Hindlimb muscle (tissue), 1 donor: ENCODE measurements around the gene TBX18. TPM values are rescaled to one million over a fixed set of nuclear protein-coding genes. Genes with fewer than 3 reads are reported as not detected.

Source experiments
- DNase-seq: peaks from one replicate; pipeline ENCODE4 v3.0.0-alpha.2; 2013
- polyA plus RNA-seq: library from polyadenylated mRNA; unstranded; fragments of 120-200 nt; gene quantifications from one replicate; pipeline ENCODE4 v1.2.1, GENCODE V29; 2013; ENCODE audit not compliant: insufficient read length

The TBX18 gene
- polyA plus RNA-seq: 21.5 TPM

DNA sequence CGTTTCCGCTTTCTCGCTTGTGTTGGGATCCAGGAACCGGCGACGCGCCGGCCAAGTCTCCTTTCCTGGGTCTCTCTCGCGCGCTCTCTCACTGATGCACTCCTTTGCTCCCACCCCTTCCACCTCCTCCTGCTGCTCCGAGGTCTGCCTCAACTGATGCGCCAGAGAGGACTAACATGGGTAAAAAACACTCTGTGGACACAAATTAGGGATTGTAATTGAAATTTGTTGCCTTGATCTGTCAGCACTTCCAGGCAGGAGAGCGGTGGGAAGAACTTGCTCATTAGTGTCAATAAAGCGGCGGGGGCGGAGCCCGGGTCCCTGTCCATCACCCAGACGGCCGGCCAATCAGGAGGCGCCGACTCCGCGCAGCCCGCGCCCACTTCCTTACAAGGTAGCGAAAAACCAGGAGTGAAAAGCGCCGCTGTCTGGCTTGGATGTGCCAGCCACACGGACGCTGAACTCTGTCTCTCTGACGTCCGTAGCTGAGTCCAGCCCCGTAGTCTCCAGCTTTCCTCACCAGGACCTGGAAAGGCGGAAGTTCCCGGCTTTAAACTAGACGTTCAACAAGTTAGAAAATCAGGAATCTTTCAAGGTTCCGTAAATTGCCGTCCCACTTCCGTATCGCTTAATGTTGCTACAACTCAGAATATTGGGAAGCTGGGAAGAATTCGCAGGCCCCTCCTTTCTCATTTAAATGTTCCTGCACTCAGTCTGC is at the start of gene TBX18:
Gene TBX18, minus strand, starts transcription at position 267 of the 718 bp plus-strand sequence. CDS start 417 bp downstream, outside the sequence.
- peak; percentile 97 for DNase-seq

DNA sequence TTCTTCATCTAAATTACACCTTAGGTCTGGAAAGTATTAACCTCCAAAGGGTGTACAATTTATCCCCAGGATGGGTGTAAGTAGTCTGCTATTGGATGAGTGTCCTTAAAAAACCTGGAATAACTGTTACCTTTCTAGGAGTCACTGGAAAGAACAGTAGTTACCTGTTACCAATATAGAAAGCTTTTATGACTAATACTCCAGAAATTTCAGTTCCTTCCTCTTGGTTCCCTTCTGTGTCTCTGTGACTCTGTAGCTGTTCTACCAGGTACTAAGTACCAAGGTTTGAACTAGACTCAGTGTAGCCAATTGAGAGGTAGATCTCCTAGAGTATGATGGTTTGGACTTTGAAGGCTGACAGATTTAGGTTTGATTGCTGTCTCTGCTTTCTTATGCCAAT is 47.0 kb upstream of the TBX18 start:
- no peak for DNase-seq

DNA sequence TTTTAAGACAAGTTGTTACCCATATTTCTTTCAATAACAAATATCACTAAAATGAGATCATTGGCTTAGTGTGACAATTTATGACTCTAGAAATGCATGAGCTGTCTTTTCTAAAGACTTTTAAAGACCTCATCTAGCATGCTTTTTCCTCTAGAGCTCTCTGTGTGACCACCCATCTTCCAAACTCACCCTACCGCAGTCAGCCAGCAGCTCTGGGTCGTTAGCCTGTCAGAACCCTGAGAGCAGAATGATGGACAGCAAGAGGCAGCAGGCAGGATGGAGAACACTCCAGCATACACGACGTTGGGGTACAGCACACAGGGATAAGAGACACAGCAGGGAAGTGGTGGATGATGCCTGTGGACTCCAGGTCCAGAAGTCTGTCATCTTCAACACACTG is 45.1 kb upstream of the TBX18 start:
- DNase-seq: no peak

DNA sequence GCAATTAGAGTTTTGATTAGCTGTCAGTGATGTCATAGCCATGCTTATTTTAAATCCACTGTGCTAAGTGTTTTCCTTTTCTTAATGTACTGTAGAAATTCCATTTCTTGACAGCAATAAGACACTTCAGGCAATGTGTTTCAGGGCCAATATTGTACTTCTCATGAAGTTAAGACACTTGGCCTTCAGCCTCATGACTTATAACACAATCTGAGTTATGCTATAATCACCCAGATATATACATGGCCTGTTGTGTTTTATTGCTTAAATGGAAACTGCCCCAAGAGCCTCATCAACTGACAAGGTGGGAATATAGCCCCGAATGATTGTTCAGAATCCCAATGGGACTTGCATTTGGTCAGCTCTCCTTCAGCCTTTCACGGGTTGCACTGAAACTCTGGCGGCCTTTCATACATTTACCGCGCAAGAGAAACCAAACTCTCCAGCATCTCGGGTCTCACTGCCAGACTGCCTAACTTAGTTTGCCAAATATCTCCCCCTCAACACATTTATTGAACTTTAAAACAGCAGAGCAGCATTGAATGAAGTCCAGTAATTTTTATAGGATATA is 44.2 kb upstream of the TBX18 start:
- DNase-seq: peak; percentile 72

DNA sequence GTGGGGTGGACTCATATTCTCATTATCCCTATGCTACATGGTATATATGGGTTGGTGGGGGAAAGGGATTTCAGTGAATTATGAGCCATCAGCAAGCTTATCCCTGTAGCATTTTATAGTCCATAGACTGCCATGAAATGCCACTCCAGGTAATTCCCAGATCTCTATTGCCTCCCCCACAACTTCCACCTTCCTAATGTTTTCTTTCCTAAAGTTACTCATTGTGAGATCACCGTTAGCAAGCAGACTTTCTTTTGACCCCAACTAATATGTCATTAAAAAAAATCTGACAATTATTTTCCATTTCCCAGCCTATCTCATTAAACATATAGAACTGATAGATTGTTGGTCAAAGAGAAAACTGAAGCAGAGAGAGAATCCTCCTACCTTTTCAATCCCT is 40.7 kb upstream of the TBX18 start:
- DNase-seq: no peak

DNA sequence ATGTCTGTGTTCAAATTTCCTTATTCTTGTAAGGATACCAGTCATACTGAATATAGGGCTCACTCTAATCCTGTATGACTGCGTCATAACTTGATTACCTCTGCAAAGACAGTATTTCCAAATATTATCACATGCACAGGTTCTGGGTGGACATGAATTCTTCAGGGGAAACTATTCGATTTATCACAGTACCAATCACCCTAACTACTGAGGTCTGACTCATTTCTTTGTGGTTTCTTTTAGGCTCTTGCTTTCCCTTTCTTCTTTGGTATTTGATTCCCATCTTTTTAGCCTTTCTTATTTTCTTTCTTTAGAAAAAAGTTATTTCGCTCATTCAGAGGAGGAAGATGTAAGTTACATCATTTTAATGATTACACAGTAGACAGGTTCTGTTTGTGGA is 40.3 kb upstream of the TBX18 start:
- no peak for DNase-seq

DNA sequence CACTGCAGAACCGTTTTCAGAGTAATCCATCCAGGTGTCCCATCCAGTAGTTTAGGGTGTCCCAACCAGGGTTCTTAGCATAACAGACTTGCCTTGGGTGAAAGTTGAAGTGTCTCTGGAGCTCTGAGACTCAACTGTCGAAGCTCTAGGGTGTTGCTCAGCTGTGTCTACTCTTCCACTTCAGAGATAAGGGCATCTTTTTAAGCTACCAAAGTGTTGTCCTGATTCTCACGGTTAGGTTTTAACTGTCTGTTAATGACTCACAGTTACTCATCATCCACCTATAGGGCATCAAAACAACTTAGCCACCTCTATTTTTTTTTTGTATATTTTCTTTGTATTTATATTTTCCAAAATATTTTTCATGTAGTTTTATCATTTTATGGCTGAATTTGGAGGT is 36.9 kb upstream of the TBX18 start:
- no peak for DNase-seq

DNA sequence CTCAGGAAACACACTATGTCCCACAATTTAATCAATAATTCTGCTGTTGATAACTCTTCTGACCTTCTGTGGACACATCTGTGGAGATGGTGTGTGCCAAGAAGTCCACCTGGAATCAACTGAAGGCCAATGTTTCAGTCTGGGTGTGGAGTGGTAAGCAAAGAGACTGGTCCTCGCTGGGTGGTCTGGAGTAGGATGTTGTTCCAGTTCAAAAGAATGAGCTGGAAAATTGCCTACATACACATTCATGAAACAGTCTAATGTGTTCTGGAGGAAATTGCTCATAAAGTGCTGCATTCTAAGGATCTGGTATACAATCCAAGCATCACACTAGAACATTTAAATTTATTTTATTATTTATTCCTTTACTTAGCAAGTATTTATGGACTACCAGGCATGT is 33.9 kb upstream of the TBX18 start:
- no peak for DNase-seq

DNA sequence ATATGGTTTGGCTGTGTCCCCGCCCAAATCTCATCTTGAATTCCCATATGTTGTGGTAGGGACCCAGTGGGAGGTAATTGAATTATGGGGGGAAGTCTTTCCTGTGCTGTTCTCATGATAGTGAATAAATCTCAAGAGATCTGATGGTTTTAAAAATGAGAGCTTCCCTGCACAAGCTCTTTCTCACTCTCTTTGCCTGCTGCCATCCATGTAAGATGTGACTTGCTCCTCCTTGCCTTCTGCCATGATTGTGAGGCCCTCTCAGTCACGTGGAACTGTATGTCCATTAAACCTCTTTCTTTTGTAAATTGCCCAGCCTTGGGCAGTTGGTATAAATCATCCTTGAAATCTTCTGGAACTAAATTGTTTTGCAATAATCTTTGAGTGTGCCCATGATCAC is 31.9 kb upstream of the TBX18 start:
- no peak for DNase-seq

DNA sequence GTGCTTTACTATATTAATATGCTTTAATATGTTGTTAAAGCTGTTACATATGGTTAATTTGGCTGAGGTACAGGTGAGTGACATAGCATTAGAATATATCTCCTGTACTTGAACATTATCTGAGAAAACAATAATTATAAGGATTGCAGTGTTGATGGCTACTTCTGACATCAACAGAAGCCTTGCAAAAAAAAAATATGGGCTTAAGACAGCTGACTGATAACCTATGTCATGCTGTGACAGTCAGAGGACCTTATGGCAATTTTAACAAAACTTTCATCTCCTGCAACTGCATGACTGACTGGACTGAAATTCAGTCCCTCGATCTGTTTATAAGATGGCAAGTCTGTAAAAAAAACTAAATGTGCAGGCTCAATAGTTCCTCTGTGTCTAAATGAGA is 27.5 kb upstream of the TBX18 start:
- no peak for DNase-seq

DNA sequence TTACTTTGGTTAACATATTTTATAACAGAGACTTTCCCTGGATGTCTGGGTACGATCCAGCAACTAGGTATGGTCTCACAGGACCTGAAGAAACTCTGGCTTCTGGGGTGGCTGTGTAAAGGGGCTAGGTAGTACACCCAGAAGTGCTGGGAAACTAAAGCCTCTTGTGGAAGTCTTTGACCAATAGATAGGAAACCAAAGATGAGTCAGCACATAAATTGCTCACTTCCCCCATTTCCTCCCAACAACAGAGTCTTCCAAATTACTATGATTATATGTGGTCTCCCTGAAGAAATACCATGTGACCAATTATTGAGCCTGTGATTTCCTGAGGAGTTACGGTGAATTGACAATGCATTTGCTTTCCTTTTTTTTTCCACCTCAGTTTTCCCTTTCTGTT is 26.8 kb upstream of the TBX18 start:
- DNase-seq: no peak

DNA sequence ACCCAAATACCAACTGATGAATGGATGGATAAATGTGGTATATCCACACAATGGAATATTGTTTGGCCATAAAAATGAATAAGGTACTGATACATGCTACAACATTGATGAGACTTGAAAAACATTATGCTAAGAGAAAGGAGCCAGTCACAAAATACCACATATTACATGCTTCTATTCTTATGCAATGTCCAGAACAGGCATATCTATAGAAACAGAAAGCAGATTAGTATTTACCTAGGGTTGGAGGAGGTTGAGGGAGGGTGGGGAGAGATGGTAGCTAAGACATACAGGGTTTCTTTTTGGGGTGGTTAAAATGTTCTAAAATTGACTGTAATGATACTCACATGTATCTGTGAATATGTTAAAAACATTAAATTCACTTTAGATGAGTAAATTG is 24.8 kb upstream of the TBX18 start:
- DNase-seq: no peak

DNA sequence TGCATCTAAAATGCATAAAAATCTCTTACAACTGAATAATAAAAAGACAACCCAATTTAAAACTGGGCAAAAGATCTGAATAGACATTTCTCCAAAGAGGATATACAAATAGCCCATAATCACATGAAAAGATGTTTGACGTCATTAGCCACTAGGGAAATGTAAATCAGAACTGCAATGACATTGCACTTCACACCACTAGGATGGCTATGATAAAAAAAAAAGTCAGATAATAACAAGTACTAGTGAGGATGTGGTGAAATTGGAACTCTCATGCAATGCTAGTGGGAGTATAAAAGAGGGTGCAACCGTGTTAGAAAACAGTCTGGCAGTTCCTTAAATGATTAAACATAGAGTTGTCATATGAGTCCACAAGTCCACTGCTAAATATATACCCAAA is 24.3 kb upstream of the TBX18 start:
- DNase-seq: no peak

DNA sequence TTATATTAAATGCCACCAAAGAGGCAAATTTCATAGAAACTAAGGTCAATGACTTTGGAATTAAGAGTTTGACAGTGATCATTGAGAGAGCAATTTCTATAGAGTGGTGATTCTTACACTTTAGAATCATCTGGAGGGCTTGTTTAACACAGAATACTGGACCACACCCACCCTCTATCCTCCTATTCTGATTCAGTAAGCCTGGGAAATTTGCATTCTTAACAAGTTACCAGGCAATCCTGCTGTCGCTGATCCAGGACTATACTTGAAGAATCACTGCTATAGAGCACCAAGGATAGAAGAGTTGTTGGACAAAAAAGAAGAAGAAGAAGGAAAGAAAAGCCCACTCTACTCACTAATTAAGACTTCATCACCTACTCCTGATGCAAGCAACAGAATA is 21.3 kb upstream of the TBX18 start:
- no peak for DNase-seq

DNA sequence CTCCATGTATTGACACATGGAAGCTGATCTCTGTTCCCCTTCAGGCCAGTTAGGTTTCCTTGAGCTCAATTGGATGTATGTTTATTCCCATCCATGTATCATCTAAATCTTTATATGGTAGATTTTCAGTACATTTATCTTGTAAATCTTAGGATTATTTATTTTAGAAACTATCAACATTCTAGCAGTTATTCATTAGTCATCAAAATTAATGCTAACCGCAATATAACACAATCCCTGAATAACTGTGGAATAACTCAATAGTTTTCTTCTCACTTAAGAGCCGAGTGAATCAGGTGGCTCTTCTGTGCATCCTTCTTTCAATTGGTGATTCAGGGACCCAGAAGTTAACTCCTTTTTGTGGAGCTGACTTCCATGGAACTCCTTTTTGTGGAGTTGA is 15.5 kb upstream of the TBX18 start:
- DNase-seq: no peak

DNA sequence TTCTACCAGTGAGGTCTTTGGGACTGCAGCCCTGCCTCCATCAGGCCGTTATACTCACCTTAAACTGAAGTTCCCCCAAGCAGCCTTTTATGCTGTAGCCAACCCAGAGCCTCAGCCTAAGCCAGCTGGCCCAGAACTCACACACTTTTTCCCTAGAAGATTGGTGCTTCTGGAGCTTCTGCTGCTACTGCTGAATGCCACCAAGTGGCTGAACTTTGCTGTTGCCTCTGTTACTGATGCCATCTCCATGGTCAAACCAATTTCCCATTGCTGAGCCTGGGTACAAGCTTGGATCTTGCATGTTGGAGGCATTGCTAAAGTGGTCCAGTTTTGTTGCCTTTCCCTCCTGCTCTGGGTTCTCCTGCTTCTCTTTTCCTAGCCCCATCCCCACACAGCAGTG is 15.0 kb upstream of the TBX18 start:
- no peak for DNase-seq

DNA sequence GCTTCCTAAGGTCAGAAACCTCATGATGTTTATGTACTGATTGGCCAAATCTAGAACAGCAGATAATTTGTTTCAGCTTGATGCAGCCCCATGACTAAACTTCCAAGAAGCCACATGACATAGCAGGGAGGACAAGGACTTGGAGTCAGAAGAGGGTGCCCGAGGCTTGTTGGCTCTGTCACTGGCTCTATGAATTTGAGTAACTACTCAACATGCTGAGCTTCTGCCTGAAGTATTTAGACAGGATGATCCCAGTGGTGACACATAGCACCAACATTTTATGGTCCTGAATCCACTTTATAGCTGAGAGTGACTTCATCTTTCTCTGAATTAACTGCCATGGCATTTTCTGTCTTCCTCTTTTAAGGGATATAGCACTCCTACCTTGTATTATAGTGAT is 13.5 kb upstream of the TBX18 start:
- no peak for DNase-seq

DNA sequence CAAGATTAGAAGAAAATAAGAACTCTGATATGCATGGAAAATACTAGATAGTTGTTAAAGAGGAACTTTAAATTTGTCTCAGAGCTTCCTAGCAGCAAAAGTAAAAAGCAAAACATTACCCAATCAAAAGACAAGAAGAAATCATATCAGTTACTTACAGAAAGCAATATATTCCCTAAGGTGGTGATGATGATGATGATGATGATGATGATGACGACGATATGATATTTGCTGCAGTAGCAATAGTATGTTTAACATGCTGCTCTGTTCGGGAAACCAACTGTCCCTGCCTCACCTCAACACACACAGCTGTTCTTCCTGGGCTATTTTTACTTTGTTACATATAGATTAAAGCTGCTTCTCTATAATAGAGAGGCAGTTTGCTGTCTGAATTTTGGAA is 12.0 kb upstream of the TBX18 start:
- no peak for DNase-seq

DNA sequence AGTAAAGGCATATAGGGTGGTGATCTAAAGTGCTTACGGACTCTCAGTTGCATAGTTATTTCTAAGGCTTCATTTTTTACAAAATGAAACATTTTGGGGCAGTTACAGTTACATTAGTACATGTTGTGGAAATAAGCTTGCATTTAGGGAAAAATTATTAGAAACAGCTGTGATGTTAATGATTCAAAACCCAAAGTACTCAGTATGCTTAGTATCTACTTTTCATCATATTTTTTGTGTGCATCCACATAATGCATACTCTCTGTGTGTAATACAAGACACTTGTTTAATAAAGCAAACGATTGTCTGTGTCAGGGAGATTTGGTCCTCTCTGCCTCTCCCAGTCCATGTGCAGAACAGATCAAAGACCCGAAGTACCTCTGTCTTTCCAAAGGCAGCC is 11.4 kb upstream of the TBX18 start:
- DNase-seq: no peak

DNA sequence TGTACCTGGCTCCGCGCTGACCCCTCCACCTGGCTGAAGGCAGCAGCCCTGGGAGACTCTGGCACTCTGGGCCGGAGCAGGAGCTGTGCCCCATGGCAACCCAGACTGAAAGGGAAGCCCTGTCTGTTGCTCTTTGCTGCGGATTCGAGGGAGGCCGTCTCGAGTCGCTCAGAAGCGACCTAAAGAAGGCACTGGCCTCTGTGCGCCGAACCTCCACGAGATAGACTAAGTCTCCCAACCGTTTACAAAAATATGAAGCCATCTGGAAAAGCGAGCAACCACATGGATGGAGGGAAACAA is 10.5 kb upstream of the TBX18 start:
- no peak for DNase-seq

DNA sequence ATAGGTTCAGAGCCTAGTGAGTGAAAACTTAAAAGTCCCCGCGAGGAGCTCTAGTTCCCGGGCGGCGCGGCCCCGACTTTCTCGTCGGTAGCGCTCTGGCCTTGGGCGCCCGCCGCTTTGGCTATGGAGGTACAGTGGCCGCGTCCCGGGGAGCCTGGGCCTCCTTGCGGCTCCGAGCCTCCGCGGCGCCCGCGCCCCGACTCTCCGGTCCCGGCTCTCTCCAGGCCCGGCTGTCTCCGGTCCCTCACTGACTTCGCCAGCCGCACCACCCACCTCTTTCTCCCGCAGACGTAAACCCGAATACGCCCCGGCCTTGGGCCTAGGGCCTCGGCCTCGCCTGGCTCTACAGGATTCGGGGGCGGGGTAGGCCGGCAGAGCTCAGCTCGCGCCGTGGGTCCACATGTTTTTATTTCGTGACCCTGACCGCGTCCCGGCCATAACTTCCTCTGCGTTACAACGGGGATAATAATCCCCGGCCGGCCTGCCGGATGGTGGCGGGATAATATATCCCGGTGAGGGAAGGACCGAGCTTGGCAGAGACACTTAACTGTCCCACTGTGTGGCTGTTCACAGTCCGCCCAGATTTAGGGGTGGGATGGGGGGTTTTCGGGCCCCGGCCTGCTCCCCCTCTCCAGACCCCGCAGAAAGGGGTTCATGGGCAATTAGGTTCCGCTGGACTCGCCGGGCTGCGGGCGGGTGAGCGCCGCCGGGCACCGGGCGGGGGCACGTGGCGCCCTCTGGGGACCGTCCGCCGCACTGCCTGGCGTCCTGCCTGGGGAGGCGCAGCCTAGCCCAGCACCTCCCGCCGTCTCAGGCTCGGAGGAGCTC is 10.0 kb upstream of the TBX18 start:
- peak; percentile 77 for DNase-seq

DNA sequence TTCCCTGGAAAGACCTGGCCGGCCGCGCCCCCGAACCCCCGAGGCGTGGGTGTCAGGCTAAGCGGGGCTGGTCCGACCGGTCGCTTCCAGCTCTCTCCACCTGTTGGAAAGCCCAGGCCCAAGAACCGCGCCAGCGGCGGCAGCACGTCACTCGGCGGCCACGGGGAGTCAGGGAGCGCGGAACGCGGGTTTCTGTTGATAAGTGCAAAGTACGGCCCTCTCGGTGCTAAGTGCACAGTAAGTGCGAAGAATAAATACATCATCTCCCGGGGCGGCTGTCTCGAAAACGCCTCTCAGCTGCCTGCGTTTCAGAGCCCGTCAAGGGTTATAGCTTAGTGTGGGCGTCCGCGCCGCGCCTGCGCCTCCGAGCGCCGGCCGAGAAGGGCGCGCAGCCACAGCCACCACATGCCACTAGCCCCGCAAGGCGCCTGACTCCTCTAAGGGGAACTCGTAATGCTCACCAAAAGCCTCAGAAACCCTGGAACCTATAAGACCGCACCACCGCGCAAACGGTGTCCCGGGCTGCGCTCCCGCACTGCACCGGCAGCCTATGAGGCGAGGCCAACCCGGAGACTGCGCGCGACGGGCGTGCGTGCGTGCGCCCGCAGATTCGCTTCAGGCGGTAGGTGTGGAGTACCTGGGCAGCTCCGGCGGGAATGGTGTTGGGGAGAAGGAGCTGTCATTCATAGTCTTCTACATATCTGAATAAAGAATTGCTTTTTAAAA is 9.2 kb upstream of the TBX18 start:
- DNase-seq: peak; percentile 79

DNA sequence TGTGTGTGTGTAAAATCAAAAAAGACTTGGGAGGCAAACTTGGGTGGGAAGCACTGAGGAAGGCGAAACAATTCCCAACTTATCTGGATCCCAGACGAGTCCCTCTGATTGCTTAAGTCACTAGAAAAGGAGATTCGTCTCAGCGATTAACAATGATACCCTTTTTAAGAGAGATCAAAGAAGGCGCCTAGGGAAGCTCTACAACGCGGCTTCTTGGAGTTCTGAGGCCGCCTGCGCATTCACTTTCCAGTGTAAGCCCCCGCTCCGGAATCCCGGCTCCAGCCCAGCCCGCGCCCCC is 8.7 kb upstream of the TBX18 start:
- no peak for DNase-seq
